Spleen (tissue), 11 donors: ENCODE measurements around the gene PTPRU. TPM values are rescaled to one million over a fixed set of nuclear protein-coding genes. Genes with fewer than 3 reads are reported as not detected.

Source experiments
- DNase-seq: peaks from one replicate; pipeline ENCODE4 v3.0.0-alpha.2; 2020
- H3K27ac ChIP-seq, 8 donors: fragments of 200-600 bp; sonication (generic) in 7 of 8; 1 replicate in 4 of 8; 2 replicates in 4 of 8; pipeline versions ENCODE4 v1.5.0 to v1.8.0; 2016 to 2021; ENCODE audit warnings: inconsistent platforms in 4 of 8, mild to moderate bottlenecking in 4 of 8, moderate library complexity in 1 of 8
- H3K27me3 ChIP-seq, 7 donors: fragments of 200-600 bp; sonication (generic) in 6 of 7; replicated peaks in 1 of 7; 1 replicate in 4 of 7; 2 replicates in 3 of 7; pipeline versions ENCODE4 v1.5.0 to v1.8.0; 2016 to 2021; ENCODE audit warnings: inconsistent platforms in 3 of 7, mild to moderate bottlenecking in 1 of 7
- H3K36me3 ChIP-seq, 6 donors: fragments of 200-600 bp; sonication (generic) in 5 of 6; 1 replicate in 4 of 6; 2 replicates in 2 of 6; pipeline versions ENCODE4 v1.5.0 to v1.8.0; 2016 to 2021; ENCODE audit warnings: inconsistent platforms in 2 of 6
- H3K4me1 ChIP-seq, 6 donors: fragments of 200-600 bp; sonication (generic) in 5 of 6; 1 replicate in 3 of 6; 2 replicates in 3 of 6; pipeline versions ENCODE4 v1.5.0 to v1.8.0; 2016 to 2021; ENCODE audit warnings: inconsistent platforms in 3 of 6
- H3K4me3 ChIP-seq, 8 donors: fragments of 200-600 bp; sonication (generic) in 7 of 8; 1 replicate in 4 of 8; 2 replicates in 4 of 8; pipeline versions ENCODE4 v1.5.0 to v1.8.0; 2016 to 2021; ENCODE audit warnings: inconsistent platforms in 4 of 8, mild to moderate bottlenecking in 4 of 8, moderate library complexity in 2 of 8
- H3K9me3 ChIP-seq, 8 donors: fragments of 200-600 bp; sonication (generic) in 7 of 8; 1 replicate in 4 of 8; 2 replicates in 4 of 8; pipeline versions ENCODE4 v1.5.0 to v1.8.0; 2016 to 2021; ENCODE audit warnings: inconsistent platforms in 4 of 8
- POLR2A ChIP-seq, 3 donors: fragments of 450-650 bp; IDR thresholded peaks; one replicate each; pipeline ENCODE4 v1.5.1; 2017; ENCODE audit warnings: antibody characterized with exemption in 3 of 3, mild to moderate bottlenecking in 1 of 3
- POLR2AphosphoS5 ChIP-seq, 3 donors: sonication (generic); formaldehyde crosslinking; IDR thresholded peaks; one replicate each; pipeline ENCODE4 v1.5.1; 2017; ENCODE audit warnings: antibody characterized with exemption in 3 of 3
- WGBS, 5 donors: extraction: QIAGEN DNeasy Blood & Tissue Kit in 3 of 5; methylation state at CpG; one replicate each; pipeline versions ENCODE4 v1.1.5 to v1.1.7; 2013 to 2018; 5-methylcytosine and 5-hydroxymethylcytosine counted together
- intact Hi-C: fragments of 100-400 bp; cut with DNase I; formaldehyde crosslinking; loops from one replicate; pipeline ENCODE4 v1.15.0; 2023; ENCODE audit warnings: low total_unique reads
- polyA plus RNA-seq, 3 donors: library from polyadenylated mRNA; stranded (reverse); fragments of 200-250 nt; gene quantifications; one replicate each; pipeline ENCODE4 v1.2.1, GENCODE V29; 2013
- total RNA-seq, 7 donors: library from RNA; depleted of rRNA in 3 of 7; stranded (reverse); fragments of >200 nt in 3 of 7; fragmentation: NEBNext Ultra II Directional in 4 of 7; extraction: Animal tissue kit (Norgen Biotek cat#: 25700) in 4 of 7; gene quantifications; one replicate each; pipeline versions ENCODE4 v1.1.0 to v1.2.1, GENCODE V29; 2016 to 2021
- TF ChIP-seq, protein P1 (sequence below), 11 experiments: fragments of 200-600 bp in 7 of 11; fragments of 450-650 bp in 4 of 11; sonication (generic) in 4 of 11; IDR thresholded peaks in 8 of 11; conservative IDR thresholded peaks in 3 of 11; 1 replicate in 7 of 11; 2 replicates in 4 of 11; pipeline versions ENCODE4 v1.4.0 to v1.8.0; 2016 to 2021; ENCODE audit warnings: antibody characterized with exemption in 11 of 11, inconsistent platforms in 4 of 11, mild to moderate bottlenecking in 1 of 11
- donor health status: healthy with polysubstance abuse.
- donor health status: DM: no; HTN: no; CAD: no; lungs with moderate emphysema.
- donor health status: DM: no; HTN: no; CAD: no.
- donor health status: Bipolar disorder and iron deficiency.
- donor health status: healthy.
- donor health status: DM: no; HTN: no; CAD: no.
- donor health status: DM: yes; HTN: yes; CAD: no.

PTPRU gene
- total and polyA plus RNA-seq, 10 donors, result 1.00 to 10.8 (median 5.2) TPM

DNA sequence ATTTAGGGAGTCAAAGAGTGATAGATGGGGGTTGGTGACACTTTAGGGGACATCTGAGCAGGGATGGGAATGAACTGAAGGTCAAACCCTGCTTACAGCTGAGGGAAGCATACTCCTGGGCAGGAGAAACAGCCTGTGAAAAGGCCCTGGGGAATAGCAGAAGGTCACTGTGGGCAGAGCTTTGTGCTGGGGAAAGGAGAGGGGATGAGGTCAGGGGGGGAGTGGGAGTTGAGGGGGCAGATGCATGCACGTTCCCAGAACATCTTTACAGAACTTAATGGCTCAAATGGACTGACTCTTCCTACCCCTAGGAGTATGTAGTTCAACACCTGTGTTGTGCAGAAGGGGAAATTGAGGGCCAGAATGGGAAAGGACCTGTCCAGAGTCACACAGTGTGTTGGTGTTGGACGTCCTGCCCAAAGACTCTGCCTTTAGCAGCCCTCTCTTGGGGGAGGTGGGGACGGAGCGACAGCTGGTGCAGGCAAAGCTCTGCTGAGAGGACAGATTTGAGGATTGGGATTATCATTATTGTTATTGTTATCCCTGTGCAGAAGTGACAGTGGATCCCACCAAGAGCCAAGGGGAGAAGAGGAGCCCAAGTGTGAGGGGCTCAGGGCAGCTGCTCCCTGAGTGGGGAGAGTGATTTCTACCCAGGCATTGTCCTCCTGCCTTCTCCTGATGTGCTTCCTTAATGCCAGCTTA is 116.5 kb downstream of the PTPRU start:
- WGBS, 5 donors, result 68 to 74% (median 72%) methylated on average over 4 of the region's 4 CpGs
- peaks cover 0 to 64% (median 0%) of the 10 kb centered on the region in 7 donors for H3K27me3 ChIP-seq
- no peaks in the 10 kb centered on the region for H3K36me3 ChIP-seq
- no peak for DNase-seq
- no peaks in the 10 kb centered on the region for H3K4me1 ChIP-seq
- no peak for TF ChIP-seq POLR2AphosphoS5 (IDR thresholded peaks at IDR 0.05)
- TF ChIP-seq POLR2A (IDR thresholded peaks at IDR 0.05), result no peak
- TF ChIP-seq, protein P1, sequence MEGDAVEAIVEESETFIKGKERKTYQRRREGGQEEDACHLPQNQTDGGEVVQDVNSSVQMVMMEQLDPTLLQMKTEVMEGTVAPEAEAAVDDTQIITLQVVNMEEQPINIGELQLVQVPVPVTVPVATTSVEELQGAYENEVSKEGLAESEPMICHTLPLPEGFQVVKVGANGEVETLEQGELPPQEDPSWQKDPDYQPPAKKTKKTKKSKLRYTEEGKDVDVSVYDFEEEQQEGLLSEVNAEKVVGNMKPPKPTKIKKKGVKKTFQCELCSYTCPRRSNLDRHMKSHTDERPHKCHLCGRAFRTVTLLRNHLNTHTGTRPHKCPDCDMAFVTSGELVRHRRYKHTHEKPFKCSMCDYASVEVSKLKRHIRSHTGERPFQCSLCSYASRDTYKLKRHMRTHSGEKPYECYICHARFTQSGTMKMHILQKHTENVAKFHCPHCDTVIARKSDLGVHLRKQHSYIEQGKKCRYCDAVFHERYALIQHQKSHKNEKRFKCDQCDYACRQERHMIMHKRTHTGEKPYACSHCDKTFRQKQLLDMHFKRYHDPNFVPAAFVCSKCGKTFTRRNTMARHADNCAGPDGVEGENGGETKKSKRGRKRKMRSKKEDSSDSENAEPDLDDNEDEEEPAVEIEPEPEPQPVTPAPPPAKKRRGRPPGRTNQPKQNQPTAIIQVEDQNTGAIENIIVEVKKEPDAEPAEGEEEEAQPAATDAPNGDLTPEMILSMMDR (IDR thresholded peaks at IDR 0.05 in 8 of 11, conservative IDR thresholded peaks at IDR 0.05 in 3 of 11), result no peak
- intact Hi-C loops, result no loop called here
- no peak overlapping the region for H3K27ac ChIP-seq
- no peaks in the 10 kb centered on the region for H3K9me3 ChIP-seq
- H3K4me3 ChIP-seq, result no peak overlapping the region

DNA sequence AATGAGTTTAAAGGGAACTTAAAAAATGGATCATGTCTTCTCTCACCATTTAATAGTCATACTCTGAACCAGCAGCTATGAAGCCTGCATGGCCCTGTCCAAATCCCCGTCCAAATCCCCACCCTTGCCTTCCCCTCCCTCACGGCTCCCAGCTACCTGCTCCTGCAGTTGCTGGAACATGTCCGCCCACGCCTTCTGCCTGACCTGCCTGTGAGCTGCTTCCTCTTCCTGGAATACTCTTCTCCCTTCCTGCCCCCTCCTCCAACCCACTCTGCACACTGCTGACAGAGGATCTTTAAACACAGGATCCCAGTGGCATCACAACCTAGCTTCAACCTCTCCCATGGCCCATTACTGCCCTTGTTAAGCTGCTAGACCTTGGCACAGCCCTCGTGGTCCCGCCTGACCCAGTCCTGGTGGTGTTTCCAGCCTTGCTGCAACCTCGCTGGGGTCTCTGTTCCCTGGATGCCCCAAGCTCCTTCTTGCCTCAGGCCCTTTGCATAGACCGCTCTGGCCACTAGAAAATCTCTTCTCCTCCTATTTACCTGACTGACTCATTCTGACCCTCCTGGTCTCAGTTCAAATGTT is 118.3 kb downstream of the PTPRU start:
- Histone ChIP-seq H3K4me3 (no peak overlapping the region), H3K4me1 (no peaks in the 10 kb centered on the region), H3K9me3 (no peaks in the 10 kb centered on the region), H3K36me3 (no peaks in the 10 kb centered on the region), H3K27me3 (peaks cover 0 to 72% (median 0%) of the 10 kb centered on the region in 7 donors), H3K27ac (no peak overlapping the region)
- no peak for DNase-seq
- TF ChIP-seq POLR2AphosphoS5 (IDR thresholded peaks at IDR 0.05) (no peak), POLR2A (IDR thresholded peaks at IDR 0.05) (no peak)
- TF ChIP-seq, protein P1 (IDR thresholded peaks at IDR 0.05 in 8 of 11, conservative IDR thresholded peaks at IDR 0.05 in 3 of 11), result no peak
- 62 to 71% (median 65%) methylated on average over 8 of the region's 8 CpGs for WGBS, 5 donors
- intact Hi-C loops, result no loop called here

DNA sequence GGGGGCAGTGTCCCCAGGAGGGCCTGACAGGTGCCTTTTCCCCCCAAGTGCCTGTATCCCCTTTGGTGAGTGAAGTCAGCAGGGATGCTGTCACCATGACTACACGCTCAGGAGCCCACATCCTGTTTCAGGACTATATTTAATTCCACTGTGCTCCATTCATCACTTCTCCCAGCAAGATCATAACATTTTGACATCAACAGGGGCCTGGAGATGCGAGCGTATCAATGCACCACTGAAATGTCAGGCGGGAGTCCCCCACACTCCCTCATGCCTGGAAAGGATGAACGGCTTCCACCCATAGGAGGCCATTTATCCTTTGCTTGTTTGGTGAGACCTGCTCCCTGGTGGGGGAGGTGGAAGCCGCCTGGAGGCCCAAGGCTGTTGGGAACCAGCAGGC is 119.1 kb downstream of the PTPRU start:
- Histone ChIP-seq H3K27ac (no peak overlapping the region), H3K27me3 (peaks cover 0 to 69% (median 0%) of the 10 kb centered on the region in 7 donors), H3K36me3 (no peaks in the 10 kb centered on the region), H3K4me3 (no peak overlapping the region), H3K9me3 (no peaks in the 10 kb centered on the region), H3K4me1 (no peaks in the 10 kb centered on the region)
- no peak for DNase-seq
- no peak for TF ChIP-seq POLR2AphosphoS5 (IDR thresholded peaks at IDR 0.05)
- intact Hi-C loops, result no loop called here
- whole genome bisulfite sequencing, 5 donors, result 65 to 77% (median 72%) methylated on average over 6 of the region's 6 CpGs

DNA sequence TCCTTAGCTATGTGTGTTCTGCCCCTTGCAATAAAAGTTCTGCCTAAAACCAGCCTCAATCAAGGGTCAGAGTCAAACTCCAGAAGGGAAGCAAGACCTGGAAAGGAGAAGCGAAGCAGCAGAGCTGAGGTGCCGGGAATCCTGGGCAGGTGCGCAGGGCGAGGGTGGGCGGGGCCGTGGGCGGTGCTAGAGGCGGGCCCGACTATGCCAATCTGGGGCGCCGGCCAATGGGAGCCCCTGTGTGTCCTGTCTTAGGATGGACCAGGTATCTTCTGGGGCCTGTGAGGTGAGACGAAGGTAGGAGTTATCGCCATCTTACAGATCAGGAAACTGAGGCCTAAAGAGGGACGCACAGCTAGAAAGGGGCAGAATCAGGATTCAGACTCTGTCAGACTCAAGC is 120.3 kb downstream of the PTPRU start:
- intact Hi-C loops, result no loop called here
- WGBS, 5 donors, result 52 to 73% (median 62%) methylated on average over 14 of the region's 14 CpGs
- DNase-seq, result no peak

More for the DNA sequence above, 120.3 kb downstream of the PTPRU start:
- no peak overlapping the region for H3K27ac ChIP-seq
- H3K36me3 ChIP-seq, result no peaks in the 10 kb centered on the region
- H3K4me1 ChIP-seq, result no peaks in the 10 kb centered on the region
- no peaks in the 10 kb centered on the region for H3K9me3 ChIP-seq
- H3K4me3 ChIP-seq, result no peak overlapping the region
- peaks cover 0 to 68% (median 0%) of the 10 kb centered on the region in 7 donors for H3K27me3 ChIP-seq
- TF ChIP-seq, protein P1 (IDR thresholded peaks at IDR 0.05 in 8 of 11, conservative IDR thresholded peaks at IDR 0.05 in 3 of 11), result no peak
- TF ChIP-seq POLR2A (IDR thresholded peaks at IDR 0.05), result no peak
- TF ChIP-seq POLR2AphosphoS5 (IDR thresholded peaks at IDR 0.05), result no peak
